BLaER1 (cell line): ENCODE measurements around the gene HTR2B.

ENCODE experiments used
- H3K27ac ChIP-seq: shearing (Covaris generic); formaldehyde crosslinking; 2 replicates; pipeline ENCODE4 v1.8.1; 2022
- H3K27me3 ChIP-seq: shearing (Covaris generic); formaldehyde crosslinking; 2 replicates; pipeline ENCODE4 v1.8.1; 2022
- H3K36me3 ChIP-seq: shearing (Covaris generic); formaldehyde crosslinking; 2 replicates; pipeline ENCODE4 v1.8.1; 2022
- H3K4me1 ChIP-seq: shearing (Covaris generic); formaldehyde crosslinking; 2 replicates; pipeline ENCODE4 v1.8.1; 2022
- H3K4me2 ChIP-seq: shearing (Covaris generic); formaldehyde crosslinking; 2 replicates; pipeline ENCODE4 v1.8.1; 2022
- H3K4me3 ChIP-seq: shearing (Covaris generic); formaldehyde crosslinking; 2 replicates; pipeline ENCODE4 v1.8.1; 2022
- H3K9ac ChIP-seq: shearing (Covaris generic); formaldehyde crosslinking; 2 replicates; pipeline ENCODE4 v1.8.1; 2022
- H3K9me3 ChIP-seq: shearing (Covaris generic); formaldehyde crosslinking; 2 replicates; pipeline ENCODE4 v1.8.1; 2022
- H4K20me1 ChIP-seq: shearing (Covaris generic); formaldehyde crosslinking; 2 replicates; pipeline ENCODE4 v1.8.1; 2022
- Cebpa-rat ChIP-seq: shearing (Covaris generic); IDR thresholded peaks from 2 replicates; pipeline ENCODE4 v1.8.1; 2022

Gene HTR2B

DNA sequence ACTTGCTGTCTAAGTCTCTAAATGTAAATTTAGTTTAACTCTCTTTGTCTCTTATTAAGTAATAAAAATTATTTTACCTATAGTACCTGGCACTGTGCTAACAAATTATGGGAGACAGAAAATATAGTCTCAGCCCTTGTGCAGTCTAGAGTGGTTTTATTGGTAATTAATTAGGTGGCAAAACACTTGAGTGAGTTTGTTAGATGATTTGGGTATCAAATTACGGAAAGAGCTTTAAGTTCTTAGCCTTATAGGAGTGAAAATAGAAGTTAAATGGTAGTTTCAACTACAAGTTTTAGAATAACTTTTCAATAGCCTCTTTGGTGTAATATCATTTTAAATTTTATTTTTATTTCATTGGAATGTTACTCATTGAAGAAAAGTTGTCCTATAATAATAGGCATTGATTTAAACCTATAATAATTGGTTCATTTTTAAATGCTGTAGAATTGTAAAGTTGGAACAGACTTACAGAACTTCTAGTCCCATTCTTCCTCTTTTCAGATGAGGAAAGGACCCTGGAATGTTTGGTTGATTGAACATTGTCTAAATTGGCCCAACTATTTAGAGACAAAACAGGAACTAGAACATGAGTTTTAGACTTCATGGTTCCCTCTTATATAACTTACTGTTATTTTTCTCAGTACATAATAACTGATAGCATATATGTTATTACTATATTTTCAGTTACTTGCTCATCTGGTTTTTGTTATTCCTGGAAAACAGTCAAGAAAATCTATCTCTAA lies 10.2 kb upstream of the HTR2B start:
- Histone ChIP-seq H3K4me2 (no peak overlapping the region), H3K36me3 (peaks cover 21% of the 10 kb centered on the region), H3K27ac (no peak overlapping the region), H3K27me3 (no peaks in the 10 kb centered on the region), H3K4me1 (no peaks in the 10 kb centered on the region), H3K9ac (no peak overlapping the region), H3K9me3 (no peaks in the 10 kb centered on the region), H3K4me3 (no peak overlapping the region), H4K20me1 (no peaks in the 10 kb centered on the region)
- TF ChIP-seq Cebpa-rat = no peak

GRCh38 chr2:231133365-231134099 lies 8.7 kb upstream of the HTR2B start:
- no peak overlapping the region for H3K9ac ChIP-seq
- H3K4me3 ChIP-seq = no peak overlapping the region
- H3K4me2 ChIP-seq = no peak overlapping the region
- H3K27me3 ChIP-seq = no peaks in the 10 kb centered on the region
- no peaks in the 10 kb centered on the region for H3K9me3 ChIP-seq
- no peak for TF ChIP-seq Cebpa-rat
- H3K27ac ChIP-seq = no peak overlapping the region
- no peaks in the 10 kb centered on the region for H3K4me1 ChIP-seq
- H3K36me3 ChIP-seq = peaks cover 6% of the 10 kb centered on the region
- no peaks in the 10 kb centered on the region for H4K20me1 ChIP-seq

DNA sequence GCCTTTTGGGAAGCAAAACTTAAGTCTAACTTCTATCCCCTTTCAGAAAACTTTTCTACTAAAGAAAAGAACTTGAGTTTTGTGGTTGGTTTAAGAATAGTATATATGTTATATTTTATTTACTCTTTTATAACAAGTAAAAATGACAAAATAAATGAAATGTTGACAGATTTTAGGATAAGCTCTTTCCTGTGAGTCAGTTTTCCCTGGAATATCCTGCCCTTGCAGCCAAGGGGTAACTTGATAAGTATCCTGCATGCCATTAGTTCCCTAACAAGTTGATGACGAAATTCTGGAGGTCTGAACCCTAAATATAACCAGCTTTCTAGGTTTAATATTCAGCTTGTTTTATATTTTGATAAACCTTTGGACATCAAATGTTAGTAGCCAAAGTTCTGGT lies 7.3 kb upstream of the HTR2B start:
- Histone ChIP-seq H4K20me1 (no peaks in the 10 kb centered on the region), H3K27me3 (no peaks in the 10 kb centered on the region), H3K4me2 (no peak overlapping the region), H3K4me1 (no peaks in the 10 kb centered on the region), H3K4me3 (no peak overlapping the region), H3K9me3 (no peaks in the 10 kb centered on the region), H3K27ac (no peak overlapping the region), H3K9ac (no peak overlapping the region), H3K36me3 (no peaks in the 10 kb centered on the region; the same call in 1 of the 2 replicates)
- no peak for TF ChIP-seq Cebpa-rat

DNA sequence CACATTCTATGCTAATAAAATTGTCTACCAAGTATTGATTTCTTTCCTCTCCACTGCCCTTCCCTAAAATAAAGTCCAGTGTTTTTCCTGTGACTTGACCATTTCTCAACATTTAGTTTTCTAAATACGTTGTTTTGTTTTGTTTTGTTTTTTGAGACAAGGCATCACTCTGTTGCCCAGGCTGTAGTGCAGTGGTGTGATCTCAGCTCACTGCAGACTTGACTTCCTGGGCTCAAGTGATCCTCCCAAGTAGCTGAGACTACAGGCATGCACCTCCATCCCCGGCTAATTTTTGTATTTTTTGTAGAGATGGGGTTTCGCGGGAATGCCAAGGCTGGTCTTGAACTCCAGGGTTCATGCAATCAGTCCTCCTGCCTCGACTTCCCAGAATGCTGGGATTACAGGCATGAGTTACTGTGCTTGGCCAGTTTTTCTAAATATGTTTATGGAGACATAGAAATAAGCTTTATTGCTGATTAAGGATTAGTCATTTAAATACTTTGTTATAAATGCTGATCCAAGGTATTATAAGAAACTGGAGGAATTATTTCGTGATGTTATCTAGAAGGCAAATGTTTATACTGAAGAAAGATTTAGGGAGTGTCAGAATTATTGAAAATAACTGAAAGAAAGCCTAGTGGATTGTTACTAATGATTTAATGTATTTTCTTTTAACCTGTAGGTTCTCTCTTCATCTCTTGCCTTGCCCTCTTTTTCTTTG lies 5.7 kb upstream of the HTR2B start:
- Histone ChIP-seq H3K4me1 (no peaks in the 10 kb centered on the region), H3K36me3 (no peaks in the 10 kb centered on the region; the same call in 1 of the 2 replicates), H3K4me3 (no peak overlapping the region), H3K9ac (no peak overlapping the region), H3K9me3 (no peaks in the 10 kb centered on the region), H3K4me2 (no peak overlapping the region), H3K27ac (no peak overlapping the region), H4K20me1 (no peaks in the 10 kb centered on the region), H3K27me3 (no peaks in the 10 kb centered on the region)
- no peak for TF ChIP-seq Cebpa-rat

DNA sequence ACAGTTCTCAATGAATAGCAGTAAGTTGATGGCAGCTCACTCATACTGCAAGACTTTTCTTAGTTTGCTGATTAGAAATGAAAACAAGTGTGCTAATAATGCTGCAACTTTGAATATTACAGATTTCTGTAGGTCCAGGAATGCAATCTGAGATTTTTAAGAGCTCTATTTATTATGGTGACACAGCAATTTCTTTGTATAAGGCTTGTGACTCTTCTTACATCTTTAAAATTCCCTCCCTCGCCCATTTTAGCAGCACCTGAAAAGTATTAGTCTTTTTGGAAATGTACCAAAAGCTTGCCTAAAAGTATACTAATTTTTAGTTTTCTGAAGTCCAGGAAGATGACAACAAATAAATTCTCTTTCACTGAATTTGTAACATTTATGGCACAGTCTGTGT lies 4.4 kb upstream of the HTR2B start:
- Histone ChIP-seq H3K4me1 (no peaks in the 10 kb centered on the region), H4K20me1 (no peaks in the 10 kb centered on the region), H3K9me3 (no peaks in the 10 kb centered on the region), H3K4me2 (no peak overlapping the region), H3K27me3 (no peaks in the 10 kb centered on the region), H3K4me3 (no peak overlapping the region), H3K27ac (no peak overlapping the region), H3K36me3 (no peaks in the 10 kb centered on the region; the same call in 1 of the 2 replicates), H3K9ac (no peak overlapping the region)
- no peak for TF ChIP-seq Cebpa-rat

DNA sequence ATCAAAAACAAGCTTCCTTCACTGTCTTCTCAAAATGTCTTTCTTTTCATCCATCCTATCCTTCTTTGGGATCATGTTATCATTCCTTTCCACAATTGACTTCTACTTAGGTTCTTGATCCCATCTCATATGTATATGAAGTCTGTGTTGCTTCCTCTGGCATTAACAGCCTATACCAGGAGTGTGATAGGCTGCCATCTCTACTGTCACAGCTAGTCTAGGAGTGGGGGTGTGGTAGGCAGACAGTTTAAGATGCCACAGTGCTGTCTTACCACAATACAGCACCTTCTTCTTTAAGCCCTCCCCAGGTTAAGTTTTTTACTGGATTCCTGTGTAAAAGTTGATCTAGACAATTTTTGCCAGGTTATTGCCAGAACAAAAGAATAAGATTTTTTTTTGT lies 3.7 kb upstream of the HTR2B start:
- Histone ChIP-seq H3K9me3 (no peaks in the 10 kb centered on the region), H3K4me2 (no peak overlapping the region), H3K4me3 (no peak overlapping the region), H3K36me3 (no peaks in the 10 kb centered on the region; the same call in 1 of the 2 replicates), H3K27me3 (no peaks in the 10 kb centered on the region), H3K27ac (no peak overlapping the region), H4K20me1 (no peaks in the 10 kb centered on the region), H3K9ac (no peak overlapping the region), H3K4me1 (no peaks in the 10 kb centered on the region)
- TF ChIP-seq Cebpa-rat = no peak

- no peak for TF ChIP-seq Cebpa-rat
- Histone ChIP-seq H3K27ac (no peak overlapping the region), H3K9me3 (no peaks in the 10 kb centered on the region), H3K9ac (no peak overlapping the region), H4K20me1 (no peaks in the 10 kb centered on the region), H3K27me3 (no peaks in the 10 kb centered on the region), H3K4me3 (no peak overlapping the region), H3K36me3 (no peaks in the 10 kb centered on the region; the same call in 1 of the 2 replicates), H3K4me2 (no peak overlapping the region), H3K4me1 (no peaks in the 10 kb centered on the region)
Observed at GRCh38 chr2:231127936-231128335, 3.1 kb upstream of the HTR2B start.

GRCh38 chr2:231127480-231127879 lies 2.6 kb upstream of the HTR2B start:
- no peaks in the 10 kb centered on the region for H3K27me3 ChIP-seq
- H3K27ac ChIP-seq = no peak overlapping the region
- H3K9ac ChIP-seq = no peak overlapping the region
- no peak for TF ChIP-seq Cebpa-rat
- no peaks in the 10 kb centered on the region for H4K20me1 ChIP-seq
- H3K4me1 ChIP-seq = no peaks in the 10 kb centered on the region
- no peaks in the 10 kb centered on the region for H3K9me3 ChIP-seq
- H3K36me3 ChIP-seq = no peaks in the 10 kb centered on the region; the same call in 1 of the 2 replicates
- H3K4me3 ChIP-seq = no peak overlapping the region
- H3K4me2 ChIP-seq = no peak overlapping the region

- no peak overlapping the region for H3K4me2 ChIP-seq
- H3K27ac ChIP-seq = no peak overlapping the region
- H3K27me3 ChIP-seq = no peaks in the 10 kb centered on the region
- H3K4me1 ChIP-seq = no peaks in the 10 kb centered on the region
- no peak overlapping the region for H3K9ac ChIP-seq
- TF ChIP-seq Cebpa-rat = no peak
- H3K36me3 ChIP-seq = no peaks in the 10 kb centered on the region; the same call in 1 of the 2 replicates
- no peaks in the 10 kb centered on the region for H4K20me1 ChIP-seq
- no peak overlapping the region for H3K4me3 ChIP-seq
- H3K9me3 ChIP-seq = no peaks in the 10 kb centered on the region
Observed at GRCh38 chr2:231126123-231126522, 1.3 kb upstream of the HTR2B start.
